DND-41 (cell line): ENCODE data around the gene INHBB.

Experiments used
- ATAC-seq: fragments of 200-7000 bp; cut with Tn5 transposase; 3 replicates; pipeline ENCODE4 v1.9.1; 2021; ENCODE audit warnings: low read depth; ENCODE audit not compliant: insufficient read depth
- DNase-seq: peaks from one replicate; pipeline ENCODE4 v3.0.0-alpha.2; 2020
- H2AFZ ChIP-seq: 2 replicates; pipeline ENCODE4 v1.6.0; 2012; ENCODE audit warnings: low read depth, low read length
- H3K27ac ChIP-seq: 2 replicates; pipeline ENCODE4 v1.5.1; 2012; ENCODE audit warnings: low read length, inconsistent platforms
- H3K27me3 ChIP-seq: fragments of 200-600 bp; sonication (generic); 2 replicates; pipeline ENCODE4 v1.6.0; 2012; ENCODE audit warnings: low read length, mild to moderate bottlenecking, inconsistent platforms; ENCODE audit not compliant: insufficient read depth, poor library complexity
- H3K36me3 ChIP-seq: 2 replicates; pipeline ENCODE4 v1.5.1; 2012; ENCODE audit warnings: low read length, inconsistent platforms; ENCODE audit not compliant: insufficient read depth
- H3K4me1 ChIP-seq: 2 replicates; pipeline ENCODE4 v1.5.1; 2012; ENCODE audit warnings: mild to moderate bottlenecking, low read length; ENCODE audit not compliant: insufficient read depth
- H3K4me2 ChIP-seq: 2 replicates; pipeline ENCODE4 v1.6.0; 2012; ENCODE audit warnings: mild to moderate bottlenecking, moderate library complexity, low read length, inconsistent platforms; ENCODE audit not compliant: insufficient read depth
- H3K4me3 ChIP-seq, 2 experiments: fragments of 200-600 bp in 1 of 2; shearing (Covaris generic) in 1 of 2; 2 replicates each; pipeline ENCODE4 v1.5.1; 2012 to 2016; ENCODE audit warnings: inconsistent platforms in 2 of 2, low read length in 2 of 2, mild to moderate bottlenecking in 2 of 2, low read depth in 1 of 2, moderate library complexity in 1 of 2
- H3K79me2 ChIP-seq: 2 replicates; pipeline ENCODE4 v1.6.0; 2012; ENCODE audit warnings: low read length, inconsistent platforms; ENCODE audit not compliant: insufficient read depth
- H3K9ac ChIP-seq: 2 replicates; pipeline ENCODE4 v1.6.0; 2012; ENCODE audit warnings: low read depth, mild to moderate bottlenecking, inconsistent platforms, low read length, moderate library complexity
- H3K9me3 ChIP-seq: 2 replicates; pipeline ENCODE4 v1.5.1; 2012; ENCODE audit warnings: low read length, moderate library complexity, mild to moderate bottlenecking, inconsistent platforms; ENCODE audit not compliant: insufficient read depth, severe bottlenecking
- H4K20me1 ChIP-seq: 2 replicates; pipeline ENCODE4 v1.6.0; 2012; ENCODE audit warnings: low read length; ENCODE audit not compliant: insufficient read depth
- EZH2 ChIP-seq: IDR thresholded peaks from 3 replicates; pipeline ENCODE4 v1.6.1; 2012; ENCODE audit warnings: borderline replicate concordance, low read depth, mild to moderate bottlenecking, moderate library complexity, low read length, inconsistent platforms; ENCODE audit not compliant: severe bottlenecking
- TF ChIP-seq, protein P1 (sequence below): IDR thresholded peaks from 2 replicates; pipeline ENCODE4 v1.5.1; 2012; ENCODE audit warnings: borderline replicate concordance, low read length, moderate library complexity, mild to moderate bottlenecking; ENCODE audit not compliant: poor library complexity, severe bottlenecking; ENCODE audit errors: extremely low read depth

INHBB gene

DNA sequence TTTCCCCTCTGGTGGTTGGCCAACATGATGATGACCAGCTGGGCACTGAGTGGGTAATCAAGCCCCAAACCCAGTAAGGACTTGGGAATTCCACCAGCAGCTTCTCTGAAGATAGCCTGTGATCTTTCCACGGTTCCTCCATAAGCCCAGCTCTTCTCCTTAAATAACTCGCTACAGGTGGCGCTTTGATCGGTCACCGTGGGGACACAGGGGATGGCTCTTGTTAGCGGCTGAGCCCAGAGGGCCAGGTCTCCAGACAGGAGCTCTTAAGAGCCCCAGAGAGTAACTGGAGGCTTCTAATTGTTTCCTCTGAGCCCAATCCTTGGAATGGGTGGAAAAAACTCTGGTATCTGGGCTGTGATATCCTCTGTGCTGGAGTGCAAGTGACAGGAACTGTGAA is 13.6 kb upstream of the INHBB start:
- H3K79me2 ChIP-seq: no peaks in the 10 kb centered on the region
- no peaks in the 10 kb centered on the region for H3K36me3 ChIP-seq
- no peak overlapping the region for H3K27ac ChIP-seq
- no peak overlapping the region for H3K4me3 ChIP-seq
- H3K4me1 ChIP-seq: no peaks in the 10 kb centered on the region
- no peak overlapping the region for H3K9ac ChIP-seq
- no peak overlapping the region for H2AFZ ChIP-seq
- H3K27me3 ChIP-seq: no peaks in the 10 kb centered on the region
- no peaks in the 10 kb centered on the region for H3K9me3 ChIP-seq
- ATAC-seq (no peak), DNase-seq (no peak)
- no peak overlapping the region for H3K4me2 ChIP-seq
- TF ChIP-seq, protein P1, sequence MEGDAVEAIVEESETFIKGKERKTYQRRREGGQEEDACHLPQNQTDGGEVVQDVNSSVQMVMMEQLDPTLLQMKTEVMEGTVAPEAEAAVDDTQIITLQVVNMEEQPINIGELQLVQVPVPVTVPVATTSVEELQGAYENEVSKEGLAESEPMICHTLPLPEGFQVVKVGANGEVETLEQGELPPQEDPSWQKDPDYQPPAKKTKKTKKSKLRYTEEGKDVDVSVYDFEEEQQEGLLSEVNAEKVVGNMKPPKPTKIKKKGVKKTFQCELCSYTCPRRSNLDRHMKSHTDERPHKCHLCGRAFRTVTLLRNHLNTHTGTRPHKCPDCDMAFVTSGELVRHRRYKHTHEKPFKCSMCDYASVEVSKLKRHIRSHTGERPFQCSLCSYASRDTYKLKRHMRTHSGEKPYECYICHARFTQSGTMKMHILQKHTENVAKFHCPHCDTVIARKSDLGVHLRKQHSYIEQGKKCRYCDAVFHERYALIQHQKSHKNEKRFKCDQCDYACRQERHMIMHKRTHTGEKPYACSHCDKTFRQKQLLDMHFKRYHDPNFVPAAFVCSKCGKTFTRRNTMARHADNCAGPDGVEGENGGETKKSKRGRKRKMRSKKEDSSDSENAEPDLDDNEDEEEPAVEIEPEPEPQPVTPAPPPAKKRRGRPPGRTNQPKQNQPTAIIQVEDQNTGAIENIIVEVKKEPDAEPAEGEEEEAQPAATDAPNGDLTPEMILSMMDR: no peak
- no peak for TF ChIP-seq EZH2
- H4K20me1 ChIP-seq: no peaks in the 10 kb centered on the region

DNA sequence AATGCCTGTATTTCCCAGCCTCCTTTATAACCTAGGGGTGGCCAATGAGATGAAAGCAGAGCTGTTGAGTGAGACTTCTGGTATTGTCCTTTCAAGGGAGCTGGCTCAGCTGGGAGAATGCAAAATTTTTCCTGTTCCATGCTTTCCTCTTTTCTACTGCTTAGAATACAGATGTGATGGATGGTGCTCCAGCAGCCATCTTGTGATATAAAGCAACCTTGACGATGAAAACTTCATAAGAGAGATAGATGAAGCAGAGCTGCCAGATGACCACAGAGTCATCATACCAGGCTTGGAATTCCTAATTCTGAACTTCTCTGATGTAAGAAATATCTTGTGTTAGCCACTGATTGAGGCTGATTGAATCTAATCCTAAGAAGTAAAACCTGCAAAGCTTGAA is 11.9 kb upstream of the INHBB start:
- Histone ChIP-seq H4K20me1 (no peaks in the 10 kb centered on the region), H3K4me2 (no peak overlapping the region), H3K79me2 (no peaks in the 10 kb centered on the region), H3K4me1 (no peaks in the 10 kb centered on the region), H3K9me3 (no peaks in the 10 kb centered on the region), H3K4me3 (no peak overlapping the region), H3K36me3 (no peaks in the 10 kb centered on the region), H3K9ac (no peak overlapping the region), H3K27me3 (no peaks in the 10 kb centered on the region), H2AFZ (no peak overlapping the region), H3K27ac (no peak overlapping the region)
- TF ChIP-seq EZH2: no peak
- TF ChIP-seq, protein P1: no peak
- DNase-seq (no peak), ATAC-seq (no peak)

DNA sequence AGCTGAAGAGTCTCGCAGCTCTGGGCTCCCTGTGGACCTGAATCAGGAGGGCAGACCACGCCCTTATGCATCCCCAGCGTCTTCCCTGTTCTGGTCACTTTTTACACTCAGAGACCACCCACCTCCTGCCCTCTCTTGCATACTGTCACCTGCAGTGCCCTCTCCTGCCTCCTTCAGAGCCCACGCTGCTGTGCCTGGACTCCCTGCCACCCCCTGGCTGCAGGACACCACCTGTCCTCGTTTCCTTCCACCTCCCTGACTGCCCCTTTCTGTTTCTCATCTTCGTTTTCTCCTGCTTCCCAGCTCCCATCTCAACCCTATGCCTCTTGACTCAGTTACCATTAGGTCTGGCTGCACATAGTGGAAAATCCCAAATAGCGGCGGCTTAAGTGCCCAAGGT is 9.2 kb upstream of the INHBB start:
- H4K20me1 ChIP-seq: no peaks in the 10 kb centered on the region
- H3K79me2 ChIP-seq: no peaks in the 10 kb centered on the region
- no peaks in the 10 kb centered on the region for H3K9me3 ChIP-seq
- H3K27ac ChIP-seq: no peak overlapping the region
- no peak for DNase-seq
- no peak overlapping the region for H3K4me2 ChIP-seq
- H3K9ac ChIP-seq: no peak overlapping the region
- no peak for ATAC-seq
- no peaks in the 10 kb centered on the region for H3K27me3 ChIP-seq
- H3K36me3 ChIP-seq: no peaks in the 10 kb centered on the region
- H2AFZ ChIP-seq: no peak overlapping the region
- no peak for TF ChIP-seq EZH2
- TF ChIP-seq, protein P1: no peak
- H3K4me3 ChIP-seq: no peak overlapping the region
- no peaks in the 10 kb centered on the region for H3K4me1 ChIP-seq

DNA sequence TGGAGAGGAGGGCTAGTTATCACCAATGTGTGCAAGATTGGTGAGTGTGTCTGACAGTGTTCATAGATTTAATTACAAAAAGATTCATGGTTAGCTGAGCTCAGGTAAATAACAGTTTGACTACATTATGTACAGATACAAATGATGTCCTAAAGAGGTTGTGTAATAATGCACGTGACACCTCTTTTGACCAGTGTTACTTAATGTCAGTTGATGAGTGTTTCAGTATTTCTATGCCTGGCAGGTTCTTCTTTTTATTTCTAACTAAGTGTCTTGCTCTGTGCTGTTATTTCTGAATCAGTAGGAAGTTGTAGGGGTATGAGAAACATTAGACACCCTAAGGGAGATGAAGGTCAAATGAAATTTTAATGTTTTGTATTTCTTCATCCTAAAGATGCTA is 7.9 kb upstream of the INHBB start:
- Histone ChIP-seq H3K9ac (no peak overlapping the region), H3K79me2 (no peaks in the 10 kb centered on the region), H3K4me2 (no peak overlapping the region), H3K9me3 (no peaks in the 10 kb centered on the region), H3K27ac (no peak overlapping the region), H2AFZ (no peak overlapping the region), H4K20me1 (no peaks in the 10 kb centered on the region), H3K4me3 (no peak overlapping the region), H3K4me1 (no peaks in the 10 kb centered on the region), H3K27me3 (no peaks in the 10 kb centered on the region), H3K36me3 (no peaks in the 10 kb centered on the region)
- ATAC-seq: no peak
- TF ChIP-seq, protein P1: no peak
- TF ChIP-seq EZH2: no peak
- DNase-seq: no peak
